Lower leg skin (tissue), 4 donors: ENCODE measurements around the gene GRK2. TPM values are rescaled to one million over a fixed set of nuclear protein-coding genes. Genes with fewer than 3 reads are reported as not detected.
A peak's percentile ranks its signal among the peaks of the same experiment; 100 is the strongest.

Experiments used
- DNase-seq, 2 donors: peaks; one replicate each; pipeline ENCODE4 v3.0.0-alpha.2; 2019; ENCODE audit warnings: low spot score in 2 of 2
- H3K4me3 ChIP-seq: fragments of 200-600 bp; sonication (generic); 2 replicates; pipeline ENCODE4 v1.5.1; 2017; ENCODE audit warnings: mild to moderate bottlenecking, low read depth; ENCODE audit not compliant: poor library complexity, severe bottlenecking
- POLR2A ChIP-seq, 2 donors: fragments of 450-650 bp; IDR thresholded peaks; one replicate each; pipeline ENCODE4 v1.6.1; 2016 to 2017; ENCODE audit warnings: antibody characterized with exemption in 2 of 2, mild to moderate bottlenecking in 1 of 2, moderate library complexity in 1 of 2
- WGBS, 2 donors: methylation state at CpG; one replicate each; pipeline ENCODE4 v1.1.5; 2018; 5-methylcytosine and 5-hydroxymethylcytosine counted together
- intact Hi-C: fragments of 100-400 bp; cut with DNase I; formaldehyde crosslinking; loops from one replicate; pipeline ENCODE4 v1.15.0; 2023; ENCODE audit warnings: low total_unique reads
- total RNA-seq, 4 donors: library from RNA; depleted of rRNA; stranded (reverse); fragments of >200 nt; gene quantifications; one replicate each; pipeline ENCODE4 v1.1.0, GENCODE V29; 2016
- TF ChIP-seq, protein P1 (sequence below), 3 donors: fragments of 450-650 bp; IDR thresholded peaks; one replicate each; pipeline ENCODE4 v1.5.1; 2016; ENCODE audit warnings: antibody characterized with exemption in 3 of 3, mild to moderate bottlenecking in 3 of 3, moderate library complexity in 2 of 3

Gene GRK2
- total RNA-seq, 4 donors from 2014 or later: 81.1 to 127 (median 114) TPM

DNA sequence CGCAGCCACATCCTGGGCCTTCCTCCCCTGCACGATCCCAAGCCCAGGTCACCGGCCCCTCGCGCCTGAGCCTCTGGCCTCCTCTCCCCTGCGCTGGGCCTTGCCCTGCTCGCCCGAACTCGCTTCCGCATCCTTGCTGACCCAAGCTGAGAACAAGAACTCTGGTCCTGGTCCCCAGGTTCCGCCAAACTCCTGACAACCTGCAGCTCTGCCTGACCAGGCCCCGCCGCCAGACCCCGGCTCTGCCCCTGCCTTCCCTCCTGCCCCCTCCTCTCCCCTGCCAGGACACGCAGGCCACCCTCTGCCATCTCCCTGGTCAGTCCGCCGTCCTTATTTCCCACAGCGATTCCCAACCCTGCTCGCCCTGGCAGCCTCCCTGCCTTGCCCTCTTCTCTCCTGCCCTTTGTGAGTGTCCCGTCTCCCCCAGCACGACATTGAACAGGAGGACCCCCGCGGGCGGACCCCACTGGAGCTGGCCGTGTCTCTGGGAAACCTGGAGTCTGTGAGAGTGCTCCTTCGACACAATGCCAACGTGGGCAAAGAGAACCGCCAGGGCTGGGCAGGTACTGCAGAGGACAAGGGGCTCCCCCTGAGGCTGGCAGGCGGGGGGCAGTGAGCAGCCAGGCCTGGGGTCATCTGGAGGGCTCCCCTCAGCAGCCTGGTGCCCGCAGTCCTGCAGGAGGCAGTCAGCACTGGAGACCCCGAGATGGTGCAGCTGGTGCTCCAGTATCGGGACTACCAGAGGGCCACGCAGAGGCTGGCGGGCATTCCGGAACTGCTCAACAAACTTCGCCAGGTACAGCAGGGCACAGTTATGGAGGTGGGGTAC lies 23.6 kb downstream of the GRK2 start:
- WGBS, 2 donors: 23 to 25% methylated on average over 34 to 35 of the region's 36 CpGs
- TF ChIP-seq, protein P1, sequence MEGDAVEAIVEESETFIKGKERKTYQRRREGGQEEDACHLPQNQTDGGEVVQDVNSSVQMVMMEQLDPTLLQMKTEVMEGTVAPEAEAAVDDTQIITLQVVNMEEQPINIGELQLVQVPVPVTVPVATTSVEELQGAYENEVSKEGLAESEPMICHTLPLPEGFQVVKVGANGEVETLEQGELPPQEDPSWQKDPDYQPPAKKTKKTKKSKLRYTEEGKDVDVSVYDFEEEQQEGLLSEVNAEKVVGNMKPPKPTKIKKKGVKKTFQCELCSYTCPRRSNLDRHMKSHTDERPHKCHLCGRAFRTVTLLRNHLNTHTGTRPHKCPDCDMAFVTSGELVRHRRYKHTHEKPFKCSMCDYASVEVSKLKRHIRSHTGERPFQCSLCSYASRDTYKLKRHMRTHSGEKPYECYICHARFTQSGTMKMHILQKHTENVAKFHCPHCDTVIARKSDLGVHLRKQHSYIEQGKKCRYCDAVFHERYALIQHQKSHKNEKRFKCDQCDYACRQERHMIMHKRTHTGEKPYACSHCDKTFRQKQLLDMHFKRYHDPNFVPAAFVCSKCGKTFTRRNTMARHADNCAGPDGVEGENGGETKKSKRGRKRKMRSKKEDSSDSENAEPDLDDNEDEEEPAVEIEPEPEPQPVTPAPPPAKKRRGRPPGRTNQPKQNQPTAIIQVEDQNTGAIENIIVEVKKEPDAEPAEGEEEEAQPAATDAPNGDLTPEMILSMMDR (IDR thresholded peaks at IDR 0.05): no peak
- no peak for TF ChIP-seq POLR2A (IDR thresholded peaks at IDR 0.05)
- no peak for DNase-seq

DNA sequence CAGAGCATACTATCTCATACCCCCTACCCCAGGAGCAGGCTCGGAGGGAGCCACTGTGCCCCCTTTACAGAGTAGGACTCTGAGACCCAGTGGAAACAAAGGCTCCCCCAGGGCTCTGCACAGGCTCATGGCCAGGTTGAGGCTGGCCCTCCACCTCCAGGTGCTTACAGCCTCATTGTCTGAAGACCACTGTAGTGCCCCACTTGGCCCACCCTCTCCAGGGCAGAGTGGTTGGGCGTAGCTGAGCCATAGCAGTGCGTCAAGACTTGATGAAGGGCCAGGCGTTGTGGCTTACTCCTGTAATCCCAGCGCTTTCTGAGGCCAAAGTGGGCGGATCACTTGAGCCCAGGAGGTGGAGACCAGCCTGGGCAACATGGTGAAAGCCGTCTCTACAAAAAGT lies 24.5 kb downstream of the GRK2 start:
- no peak for DNase-seq
- TF ChIP-seq, protein P1 (IDR thresholded peaks at IDR 0.05): no peak
- TF ChIP-seq POLR2A (IDR thresholded peaks at IDR 0.05): no peak
- H3K4me3 ChIP-seq: no peak overlapping the region
- intact Hi-C loops: no loop called here
- 69 to 77% methylated on average over 4 to 6 of the region's 7 CpGs for WGBS, 2 donors

More for the DNA sequence above, 23.6 kb downstream of the GRK2 start:
- H3K4me3 ChIP-seq: peak overlapping the region; percentile 35
- intact Hi-C loops: no loop called here

DNA sequence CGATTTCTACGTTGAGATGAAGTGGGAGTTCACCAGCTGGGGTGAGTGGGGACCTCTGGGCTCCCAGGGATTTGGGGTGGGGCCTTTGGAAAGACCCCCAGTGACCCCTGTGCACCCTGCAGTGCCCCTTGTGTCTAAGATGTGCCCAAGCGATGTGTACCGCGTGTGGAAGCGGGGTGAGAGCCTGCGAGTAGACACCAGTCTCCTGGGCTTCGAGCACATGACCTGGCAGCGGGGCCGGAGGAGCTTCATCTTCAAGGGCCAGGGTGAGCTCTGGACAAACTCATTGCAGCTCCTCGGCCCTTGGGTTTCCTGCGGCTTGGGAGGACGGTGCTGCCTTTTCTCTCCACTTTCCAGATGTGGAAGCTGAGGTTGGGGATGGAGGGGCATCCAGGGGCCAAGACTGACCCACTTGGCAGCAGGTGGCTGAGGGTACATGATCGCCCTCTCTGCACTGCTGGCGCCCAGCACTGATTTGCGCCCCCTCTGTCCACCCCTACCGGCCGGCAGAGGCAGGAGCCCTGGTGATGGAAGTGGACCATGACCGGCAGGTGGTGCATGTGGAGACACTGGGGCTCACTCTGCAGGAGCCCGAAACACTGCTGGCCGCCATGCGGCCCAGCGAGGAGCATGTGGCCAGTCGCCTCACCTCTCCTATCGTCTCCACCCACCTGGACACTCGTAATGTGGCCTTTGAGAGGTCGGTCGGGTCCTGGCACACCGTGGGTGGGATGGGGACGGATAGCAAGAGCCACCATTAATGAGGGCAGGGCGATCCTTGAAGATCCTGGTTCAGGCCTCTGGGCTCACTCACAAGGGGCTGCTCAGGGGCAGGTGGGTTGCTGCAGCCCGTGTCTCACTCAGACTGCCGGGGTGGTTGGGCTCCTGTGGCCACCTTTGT lies 25.5 kb downstream of the GRK2 start:
- TF ChIP-seq, protein P1 (IDR thresholded peaks at IDR 0.05): no peak
- TF ChIP-seq POLR2A (IDR thresholded peaks at IDR 0.05): no peak
- no peak overlapping the region for H3K4me3 ChIP-seq
- intact Hi-C loops: no loop called here
- 92% methylated on average over 27 to 33 of the region's 33 CpGs for WGBS, 2 donors
- no peak for DNase-seq

DNA sequence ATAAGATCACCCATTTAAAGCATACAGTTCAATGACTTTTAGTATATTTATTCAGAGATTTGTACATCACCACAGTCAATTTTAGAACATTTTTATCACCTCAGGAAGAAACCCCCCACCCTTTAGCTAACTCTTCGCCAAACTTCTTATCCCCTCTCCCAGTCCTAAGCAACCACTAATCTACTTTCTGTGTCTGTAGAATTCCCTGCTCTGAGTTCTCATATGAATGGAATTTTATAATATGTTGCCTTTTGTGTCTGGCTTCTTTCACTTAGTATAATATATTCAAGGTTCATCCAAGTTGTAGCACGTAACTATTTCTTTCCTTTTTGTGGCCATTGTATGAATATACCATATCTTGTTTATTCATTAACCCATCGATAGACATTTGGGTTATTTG lies 26.4 kb downstream of the GRK2 start:
- 46 to 68% methylated on average over 3 of the region's 3 CpGs for WGBS, 2 donors
- no peak for DNase-seq
- H3K4me3 ChIP-seq: no peak overlapping the region
- intact Hi-C loops: no loop called here
- no peak for TF ChIP-seq POLR2A (IDR thresholded peaks at IDR 0.05)
- TF ChIP-seq, protein P1 (IDR thresholded peaks at IDR 0.05): no peak

DNA sequence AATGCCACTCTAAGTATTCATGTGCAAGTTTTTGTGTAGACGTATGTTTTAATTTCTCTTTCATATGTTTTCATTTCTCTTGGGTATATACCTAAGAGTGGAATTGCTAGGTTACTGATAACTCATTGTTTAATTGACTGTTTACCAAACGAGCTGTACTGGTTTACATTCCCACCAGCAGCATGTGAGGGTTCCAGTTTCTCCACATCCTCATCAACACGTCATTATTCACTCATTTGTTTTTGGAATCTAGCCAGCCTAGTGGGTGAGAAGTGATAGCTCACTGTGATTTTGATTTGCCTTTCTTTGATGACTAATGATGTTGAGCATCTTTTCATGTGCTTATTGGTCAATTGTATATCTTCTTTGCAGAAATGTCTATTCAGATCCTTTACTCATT lies 26.8 kb downstream of the GRK2 start:
- H3K4me3 ChIP-seq: no peak overlapping the region
- intact Hi-C loops: no loop called here
- DNase-seq: no peak
- TF ChIP-seq POLR2A (IDR thresholded peaks at IDR 0.05): no peak
- TF ChIP-seq, protein P1 (IDR thresholded peaks at IDR 0.05): no peak
- 25 to 30% methylated on average over 3 of the region's 3 CpGs for WGBS, 2 donors
